Ramos (cell line): ENCODE data around the gene LTB4R2.

ENCODE experiments used
- in situ Hi-C: fragments of 300-500 bp; cut with MboI; formaldehyde crosslinking; loops from one replicate; pipeline ENCODE4 v1.14.3; 2022; ENCODE audit warnings: low sequenced_read_pairs; ENCODE audit not compliant: unreplicated experiment

The LTB4R2 gene

GRCh38 chr14:24297190-24297964 is 12.6 kb upstream of the LTB4R2 start:
- in situ Hi-C loops: loop anchor here (5.0 kb wide), 1 partner anchor 55 kb away; the partner anchor contains the start of gene TINF2

GRCh38 chr14:24298892-24299254 is 11.1 kb upstream of the LTB4R2 start:
- in situ Hi-C loops: loop anchor here (5.0 kb wide), 1 partner anchor 57 kb away; the partner anchor contains the start of gene TINF2

- in situ Hi-C loops: loop anchor here (5.0 kb wide), 1 partner anchor 57 kb away; the partner anchor contains the start of gene TINF2
Observed at GRCh38 chr14:24299255-24300191, 10.4 kb upstream of the LTB4R2 start, which contains the start of the genes DHRS1 and NOP9. TSS of gene DHRS1 (minus strand) at chr14:24299780. CDS start at chr14:24299106, 674 bp downstream. TSS of gene NOP9 (plus strand) at chr14:24299850. CDS start at chr14:24299955, 105 bp downstream.

- in situ Hi-C loops: no loop called here
Observed at GRCh38 chr14:24300326-24300980, 9.5 kb upstream of the LTB4R2 start.

- in situ Hi-C loops: no loop called here
Observed at GRCh38 chr14:24304019-24304387, 5.9 kb upstream of the LTB4R2 start.

- in situ Hi-C loops: no loop called here
Observed at GRCh38 chr14:24307156-24307574, 2.8 kb upstream of the LTB4R2 start.

GRCh38 chr14:24307575-24308341 is 2.2 kb upstream of the LTB4R2 start, which contains the start of gene CIDEB:
TSS of gene CIDEB (minus strand) at chr14:24307977. CDS start at chr14:24307858, 119 bp downstream.
- in situ Hi-C loops: no loop called here

GRCh38 chr14:24308342-24309124 is 1.4 kb upstream of the LTB4R2 start:
- in situ Hi-C loops: no loop called here

GRCh38 chr14:24310265-24310645 is 315 bp downstream of the LTB4R2 start:
- in situ Hi-C loops: no loop called here

- in situ Hi-C loops: no loop called here
Observed at GRCh38 chr14:24310646-24311604, 985 bp downstream of the LTB4R2 start, which contains the start of gene LTB4R. TSS of gene LTB4R (plus strand) at chr14:24311502. CDS start at chr14:24315652, 4,150 bp downstream.

- in situ Hi-C loops: no loop called here
Observed at GRCh38 chr14:24311837-24312615, 2.1 kb downstream of the LTB4R2 start.

- in situ Hi-C loops: no loop called here
Observed at GRCh38 chr14:24312736-24313507, 3.0 kb downstream of the LTB4R2 start.

- in situ Hi-C loops: no loop called here
Observed at GRCh38 chr14:24313913-24314312, 4.0 kb downstream of the LTB4R2 start.

- in situ Hi-C loops: no loop called here
Observed at GRCh38 chr14:24314377-24315193, 4.6 kb downstream of the LTB4R2 start.

GRCh38 chr14:24315243-24315806 is 5.4 kb downstream of the LTB4R2 start:
- in situ Hi-C loops: no loop called here
